ENCODE results near the gene DPYD. TPM values are rescaled to one million over a fixed set of nuclear protein-coding genes. Genes with fewer than 3 reads are reported as not detected.

DPYD gene
- total RNA-seq, 2 experiments from 2014 or later = 34.4 to 35.9 TPM

- intact Hi-C loops (cut with DNase I, micrococcal nuclease) = no loop called here
- no peaks in the 10 kb centered on the region for H3K27me3 ChIP-seq (ENCODE audit: control insufficient read depth in 1 of 2, insufficient read depth in 2 of 2, low read length in 2 of 2)
- DNase-seq (no peak), ATAC-seq (ENCODE audit: poor library complexity) (no peak)
- ChIA-PET CTCF (no interaction called here), POLR2A (no interaction called here)
- no peaks in the 10 kb centered on the region for H3K36me3 Mint-ChIP-seq (ENCODE audit: low read depth)
- no peaks in the 10 kb centered on the region for H3K27me3 Mint-ChIP-seq
- TF ChIP-seq CTCF (IDR thresholded peaks at IDR 0.05) = no peak
- no peak overlapping the region for H3K27ac ChIP-seq (ENCODE audit: low read depth in 1 of 2, low read length in 2 of 2)
- H3K4me3 Mint-ChIP-seq = no peak overlapping the region
- H3K4me3 ChIP-seq (ENCODE audit: low read length) = no peak overlapping the region
- H3K27ac Mint-ChIP-seq = no peak overlapping the region
- no peaks in the 10 kb centered on the region for H3K4me1 Mint-ChIP-seq (ENCODE audit: low read depth)
- no peaks in the 10 kb centered on the region for H3K9me3 ChIP-seq (ENCODE audit: control insufficient read depth in 1 of 2, insufficient read depth in 1 of 2, low read length in 2 of 2)
- H3K9me3 Mint-ChIP-seq = peaks cover 12% of the 10 kb centered on the region
- H3K36me3 ChIP-seq (ENCODE audit: insufficient read depth, low read length) = no peaks in the 10 kb centered on the region
- no peaks in the 10 kb centered on the region for H3K4me1 ChIP-seq (ENCODE audit: insufficient read depth, low read length)
Observed at GRCh38 chr1:97033949-97034348, 886.9 kb downstream of the DPYD start.

Data from CD4-positive, alpha-beta T cell (primary cell).